Caco-2 (cell line): ENCODE measurements around the gene ARHGEF7. TPM values are rescaled to one million over a fixed set of nuclear protein-coding genes. Genes with fewer than 3 reads are reported as not detected.

Experiments
- BruUV-seq: library from RNA; stranded (reverse); fragments of 400-500 nt; replicated peaks from 2 replicates; lab custom pipeline; 2021; lab: Mats Ljungman, UMichigan
- CTCF ChIA-PET: fragments of 300-600 bp; sonication (Branson Sonifier 250); formaldehyde crosslinking; loops from one replicate; lab custom pipeline; 2022; ENCODE audit warnings: antibody characterized with exemption; lab: Charles Lee
- POLR2A ChIA-PET: fragments of 300-600 bp; sonication (Branson Sonifier 250); formaldehyde crosslinking; loops from one replicate; lab custom pipeline; 2022; ENCODE audit warnings: antibody characterized with exemption; lab: Charles Lee
- DNase-seq, 2 experiments: peaks; one replicate each; pipeline versions ENCODE4 v3.0.0 to v3.0.0-alpha.2; 2020 to 2022
- H3K27me3 ChIP-seq: replicated peaks from 2 replicates; pipeline ENCODE4 v1.6.0; 2011; ENCODE audit warnings: low read length; ENCODE audit not compliant: control insufficient read depth, insufficient read depth
- H3K36me3 ChIP-seq: 2 replicates; pipeline ENCODE4 v1.5.1; 2011; ENCODE audit warnings: low read length; ENCODE audit not compliant: control insufficient read depth, insufficient read depth
- H3K4me1 ChIP-seq: fragments of 250-450 bp; sonication (Bioruptor Pico); 2 replicates; pipeline ENCODE4 v1.5.1; 2020; ENCODE audit warnings: mild to moderate bottlenecking
- H3K4me3 ChIP-seq: 2 replicates; pipeline ENCODE4 v1.5.1; 2011; ENCODE audit warnings: low read depth, mild to moderate bottlenecking, control low read depth, low read length
- H3K9me3 ChIP-seq: fragments of 250-450 bp; sonication (Bioruptor Pico); 2 replicates; pipeline ENCODE4 v1.5.1; 2020; ENCODE audit warnings: mild to moderate bottlenecking, moderate library complexity
- H3K27ac Mint-ChIP-seq: one replicate; pipeline ENCODE4 v1.8.0; 2022; ENCODE audit warnings: mixed read lengths; ENCODE audit not compliant: unreplicated experiment
- H3K27me3 Mint-ChIP-seq: one replicate; pipeline ENCODE4 v1.8.0; 2022; ENCODE audit warnings: mixed read lengths; ENCODE audit not compliant: insufficient read depth, unreplicated experiment
- H3K36me3 Mint-ChIP-seq: one replicate; pipeline ENCODE4 v1.8.0; 2022; ENCODE audit warnings: mild to moderate bottlenecking, mixed read lengths; ENCODE audit not compliant: insufficient read depth, unreplicated experiment
- H3K4me1 Mint-ChIP-seq: one replicate; pipeline ENCODE4 v1.8.0; 2022; ENCODE audit warnings: low read depth, mixed read lengths; ENCODE audit not compliant: unreplicated experiment
- H3K4me3 Mint-ChIP-seq: one replicate; pipeline ENCODE4 v1.8.0; 2022; ENCODE audit warnings: mild to moderate bottlenecking, moderate library complexity, mixed read lengths; ENCODE audit not compliant: unreplicated experiment
- H3K9me3 Mint-ChIP-seq: one replicate; pipeline ENCODE4 v1.8.0; 2022; ENCODE audit warnings: mixed read lengths; ENCODE audit not compliant: unreplicated experiment
- CTCF ChIP-seq, 2 experiments: fragments of 200-600 bp in 1 of 2; IDR thresholded peaks; 1 replicate in 1 of 2; 2 replicates in 1 of 2; pipeline versions ENCODE4 v1.5.1 to v1.8.0; 2011 to 2022; ENCODE audit warnings: antibody characterized with exemption in 1 of 2, control low read depth in 1 of 2, inconsistent platforms in 1 of 2, low read depth in 1 of 2, low read length in 1 of 2, mild to moderate bottlenecking in 1 of 2, moderate library complexity in 1 of 2; ENCODE audit not compliant: insufficient read depth in 1 of 2, severe bottlenecking in 1 of 2, unreplicated experiment in 1 of 2
- intact Hi-C: fragments of 100-400 bp; cut with micrococcal nuclease; formaldehyde crosslinking; loops from one replicate; pipeline ENCODE4 v1.10.0; 2022; ENCODE audit not compliant: unreplicated experiment
- total RNA-seq: library from RNA; stranded (reverse); gene quantifications from 2 replicates; pipeline ENCODE4 v1.2.3, GENCODE V29; 2022

The ARHGEF7 gene
- total RNA-seq, 1 experiment from 2014 or later = 60.5 TPM

GRCh38 chr13:111272117-111272516, 157.0 kb downstream of the ARHGEF7 start:
- Mint-ChIP-seq H3K36me3 (peaks cover 53% of the 10 kb centered on the region), H3K9me3 (no peaks in the 10 kb centered on the region), H3K27ac (no peak overlapping the region), H3K4me1 (no peaks in the 10 kb centered on the region), H3K27me3 (no peaks in the 10 kb centered on the region), H3K4me3 (no peak overlapping the region)
- Histone ChIP-seq H3K4me1 (no peaks in the 10 kb centered on the region), H3K9me3 (no peaks in the 10 kb centered on the region), H3K4me3 (no peak overlapping the region), H3K27me3 (no peaks in the 10 kb centered on the region), H3K36me3 (peaks cover 5% of the 10 kb centered on the region)
- TF ChIP-seq CTCF (IDR thresholded peaks at IDR 0.05; ENCODE audit: insufficient read depth in 1 of 2, low read depth in 1 of 2, low read length in 1 of 2, severe bottlenecking in 1 of 2, unreplicated experiment in 1 of 2) = no peak
- BruUV-seq = no TSS peak
- intact Hi-C loops = no loop called here
- ChIA-PET POLR2A (no interaction called here), CTCF (no interaction called here)
- DNase-seq = no peak

- no TSS peak for BruUV-seq
- no peak overlapping the region for H3K4me3 Mint-ChIP-seq
- Histone ChIP-seq H3K4me3 (no peak overlapping the region), H3K4me1 (no peaks in the 10 kb centered on the region), H3K36me3 (peaks cover 7% of the 10 kb centered on the region), H3K9me3 (no peaks in the 10 kb centered on the region), H3K27me3 (no peaks in the 10 kb centered on the region)
- H3K9me3 Mint-ChIP-seq = no peaks in the 10 kb centered on the region
- H3K27ac Mint-ChIP-seq = no peak overlapping the region
- peaks cover 58% of the 10 kb centered on the region for H3K36me3 Mint-ChIP-seq
- H3K4me1 Mint-ChIP-seq = no peaks in the 10 kb centered on the region
- CTCF ChIA-PET = no interaction called here
- no peak for DNase-seq
- no peak for TF ChIP-seq CTCF (IDR thresholded peaks at IDR 0.05; ENCODE audit: insufficient read depth in 1 of 2, low read depth in 1 of 2, low read length in 1 of 2, severe bottlenecking in 1 of 2, unreplicated experiment in 1 of 2)
- POLR2A ChIA-PET = no interaction called here
- intact Hi-C loops = no loop called here
- H3K27me3 Mint-ChIP-seq = no peaks in the 10 kb centered on the region
Measured at GRCh38 chr13:111275382-111275781, 160.3 kb downstream of the ARHGEF7 start.

- no peak overlapping the region for H3K4me3 Mint-ChIP-seq
- no peaks in the 10 kb centered on the region for H3K4me1 Mint-ChIP-seq
- Histone ChIP-seq H3K4me1 (no peaks in the 10 kb centered on the region), H3K27me3 (no peaks in the 10 kb centered on the region), H3K4me3 (no peak overlapping the region), H3K36me3 (peaks cover 7% of the 10 kb centered on the region), H3K9me3 (no peaks in the 10 kb centered on the region)
- H3K27me3 Mint-ChIP-seq = no peaks in the 10 kb centered on the region
- no peak for TF ChIP-seq CTCF (IDR thresholded peaks at IDR 0.05; ENCODE audit: insufficient read depth in 1 of 2, low read depth in 1 of 2, low read length in 1 of 2, severe bottlenecking in 1 of 2, unreplicated experiment in 1 of 2)
- no TSS peak for BruUV-seq
- DNase-seq = no peak
- no peak overlapping the region for H3K27ac Mint-ChIP-seq
- intact Hi-C loops = no loop called here
- ChIA-PET POLR2A (no interaction called here), CTCF (no interaction called here)
- H3K9me3 Mint-ChIP-seq = no peaks in the 10 kb centered on the region
- H3K36me3 Mint-ChIP-seq = peaks cover 59% of the 10 kb centered on the region
Measured at GRCh38 chr13:111275995-111276618, 161.0 kb downstream of the ARHGEF7 start.
